GM19023 (cell line): ENCODE data around the gene USP17L22.
"Not testable (repeated sequence)": the region's sequence is repeated elsewhere in the genome, so short reads cannot be mapped to it uniquely, and the experiment has no call there.

Experiments used
- ATAC-seq: cut with Tn5 transposase; IDR thresholded peaks from one replicate; pipeline ENCODE4 v1.9.1; 2021; ENCODE audit warnings: mild to moderate bottlenecking, moderate library complexity; ENCODE audit not compliant: unreplicated experiment

Gene USP17L22, protein sequence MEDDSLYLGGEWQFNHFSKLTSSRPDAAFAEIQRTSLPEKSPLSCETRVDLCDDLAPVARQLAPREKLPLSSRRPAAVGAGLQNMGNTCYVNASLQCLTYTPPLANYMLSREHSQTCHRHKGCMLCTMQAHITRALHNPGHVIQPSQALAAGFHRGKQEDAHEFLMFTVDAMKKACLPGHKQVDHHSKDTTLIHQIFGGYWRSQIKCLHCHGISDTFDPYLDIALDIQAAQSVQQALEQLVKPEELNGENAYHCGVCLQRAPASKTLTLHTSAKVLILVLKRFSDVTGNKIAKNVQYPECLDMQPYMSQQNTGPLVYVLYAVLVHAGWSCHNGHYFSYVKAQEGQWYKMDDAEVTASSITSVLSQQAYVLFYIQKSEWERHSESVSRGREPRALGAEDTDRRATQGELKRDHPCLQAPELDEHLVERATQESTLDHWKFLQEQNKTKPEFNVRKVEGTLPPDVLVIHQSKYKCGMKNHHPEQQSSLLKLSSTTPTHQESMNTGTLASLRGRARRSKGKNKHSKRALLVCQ

DNA sequence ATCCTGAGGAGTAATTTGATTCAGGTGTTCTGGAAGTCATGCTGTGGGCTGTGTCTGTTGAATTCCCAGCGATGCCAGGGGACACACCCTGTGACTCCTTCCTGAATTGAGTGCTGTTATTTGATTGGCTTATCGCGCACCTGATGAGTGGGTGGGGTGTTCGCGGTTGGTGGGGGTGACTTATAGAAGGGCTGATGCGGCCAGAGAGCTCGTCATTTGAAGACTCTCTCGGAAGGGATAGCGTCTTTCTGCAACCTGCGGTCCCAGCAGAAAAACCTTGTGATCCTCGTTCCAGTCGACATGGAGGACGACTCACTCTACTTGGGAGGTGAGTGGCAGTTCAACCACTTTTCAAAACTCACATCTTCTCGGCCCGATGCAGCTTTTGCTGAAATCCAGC lies at the start of gene USP17L22:
Gene USP17L22 (plus strand): TSS at position 301 of the 400 bp plus-strand sequence. CDS start 0 bp downstream, at position 301.
- ATAC-seq, result not testable (repeated sequence)

DNA sequence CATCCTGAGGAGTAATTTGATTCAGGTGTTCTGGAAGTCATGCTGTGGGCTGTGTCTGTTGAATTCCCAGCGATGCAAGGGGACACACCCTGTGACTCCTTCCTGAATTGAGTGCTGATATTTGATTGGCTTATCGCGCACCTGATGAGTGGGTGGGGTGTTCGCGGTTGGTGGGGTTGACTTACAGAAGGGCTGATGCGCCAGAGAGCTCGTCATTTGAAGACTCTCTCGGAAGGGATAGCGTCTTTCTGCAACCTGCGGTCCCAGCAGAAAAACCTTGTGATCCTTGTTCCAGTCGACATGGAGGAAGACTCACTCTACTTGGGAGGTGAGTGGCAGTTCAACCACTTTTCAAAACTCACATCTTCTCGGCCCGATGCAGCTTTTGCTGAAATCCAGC lies 47.6 kb upstream of the USP17L22 start, which contains the start of gene USP17L12:
Gene USP17L12 (plus strand): TSS at position 301 of the 400 bp plus-strand sequence. CDS start 0 bp downstream, at position 301.
- not testable (repeated sequence) for ATAC-seq

DNA sequence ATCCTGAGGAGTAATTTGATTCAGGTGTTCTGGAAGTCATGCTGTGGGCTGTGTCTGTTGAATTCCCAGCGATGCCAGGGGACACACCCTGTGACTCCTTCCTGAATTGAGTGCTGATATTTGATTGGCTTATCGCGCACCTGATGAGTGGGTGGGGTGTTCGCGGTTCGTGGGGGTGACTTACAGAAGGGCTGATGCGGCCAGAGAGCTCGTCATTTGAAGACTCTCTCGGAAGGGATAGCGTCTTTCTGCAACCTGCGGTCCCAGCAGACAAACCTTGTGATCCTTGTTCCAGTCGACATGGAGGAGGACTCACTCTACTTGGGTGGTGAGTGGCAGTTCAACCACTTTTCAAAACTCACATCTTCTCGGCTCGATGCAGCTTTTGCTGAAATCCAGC lies 42.8 kb upstream of the USP17L22 start, which contains the start of gene USP17L13:
Gene USP17L13 (plus strand): TSS at position 301 of the 400 bp plus-strand sequence. CDS start 0 bp downstream, at position 301.
- not testable (repeated sequence) for ATAC-seq

DNA sequence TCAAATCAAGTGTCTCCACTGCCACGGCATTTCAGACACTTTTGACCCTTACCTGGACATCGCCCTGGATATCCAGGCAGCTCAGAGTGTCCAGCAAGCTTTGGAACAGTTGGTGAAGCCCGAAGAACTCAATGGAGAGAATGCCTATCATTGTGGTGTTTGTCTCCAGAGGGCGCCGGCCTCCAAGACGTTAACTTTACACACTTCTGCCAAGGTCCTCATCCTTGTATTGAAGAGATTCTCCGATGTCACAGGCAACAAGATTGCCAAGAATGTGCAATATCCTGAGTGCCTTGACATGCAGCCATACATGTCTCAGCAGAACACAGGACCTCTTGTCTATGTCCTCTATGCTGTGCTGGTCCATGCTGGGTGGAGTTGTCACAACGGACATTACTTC lies 37.2 kb upstream of the USP17L22 start:
- not testable (repeated sequence) for ATAC-seq

DNA sequence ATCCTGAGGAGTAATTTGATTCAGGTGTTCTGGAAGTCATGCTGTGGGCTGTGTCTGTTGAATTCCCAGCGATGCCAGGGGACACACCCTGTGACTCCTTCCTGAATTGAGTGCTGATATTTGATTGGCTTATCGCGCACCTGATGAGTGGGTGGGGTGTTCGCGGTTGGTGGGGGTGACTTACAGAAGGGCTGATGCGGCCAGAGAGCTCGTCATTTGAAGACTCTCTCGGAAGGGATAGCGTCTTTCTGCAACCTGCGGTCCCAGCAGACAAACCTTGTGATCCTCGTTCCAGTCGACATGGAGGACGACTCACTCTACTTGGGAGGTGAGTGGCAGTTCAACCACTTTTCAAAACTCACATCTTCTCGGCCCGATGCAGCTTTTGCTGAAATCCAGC lies 33.3 kb upstream of the USP17L22 start, which contains the start of gene USP17L15:
Gene USP17L15 (plus strand): TSS at position 301 of the 400 bp plus-strand sequence. CDS start 0 bp downstream, at position 301.
- ATAC-seq, result not testable (repeated sequence)

DNA sequence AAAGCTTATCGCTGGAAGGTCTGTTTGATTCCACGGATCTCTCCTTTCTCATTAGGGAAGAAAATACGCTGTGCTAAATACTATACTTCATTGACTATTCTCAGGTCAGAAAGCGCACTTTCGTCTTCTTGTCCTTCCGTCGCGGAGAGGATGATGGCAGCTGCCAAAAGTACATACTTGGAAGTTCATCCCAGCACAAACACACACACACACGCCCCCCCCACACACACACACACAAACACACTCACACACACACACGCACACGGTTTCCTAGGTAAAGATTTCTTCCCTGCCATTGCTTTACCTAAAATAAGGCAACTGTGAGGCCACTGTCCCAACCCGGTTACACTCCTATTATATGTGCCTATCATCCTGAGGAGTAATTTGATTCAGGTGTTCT lies 29.0 kb upstream of the USP17L22 start:
- ATAC-seq, result not testable (repeated sequence)

DNA sequence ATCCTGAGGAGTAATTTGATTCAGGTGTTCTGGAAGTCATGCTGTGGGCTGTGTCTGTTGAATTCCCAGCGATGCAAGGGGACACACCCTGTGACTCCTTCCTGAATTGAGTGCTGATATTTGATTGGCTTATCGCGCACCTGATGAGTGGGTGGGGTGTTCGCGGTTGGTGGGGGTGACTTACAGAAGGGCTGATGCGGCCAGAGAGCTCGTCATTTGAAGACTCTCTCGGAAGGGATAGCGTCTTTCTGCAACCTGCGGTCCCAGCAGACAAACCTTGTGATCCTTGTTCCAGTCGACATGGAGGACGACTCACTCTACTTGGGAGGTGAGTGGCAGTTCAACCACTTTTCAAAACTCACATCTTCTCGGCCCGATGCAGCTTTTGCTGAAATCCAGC lies 23.8 kb upstream of the USP17L22 start, which contains the start of gene USP17L17:
Gene USP17L17 (plus strand): TSS at position 301 of the 400 bp plus-strand sequence. CDS start 0 bp downstream, at position 301.
- not testable (repeated sequence) for ATAC-seq

DNA sequence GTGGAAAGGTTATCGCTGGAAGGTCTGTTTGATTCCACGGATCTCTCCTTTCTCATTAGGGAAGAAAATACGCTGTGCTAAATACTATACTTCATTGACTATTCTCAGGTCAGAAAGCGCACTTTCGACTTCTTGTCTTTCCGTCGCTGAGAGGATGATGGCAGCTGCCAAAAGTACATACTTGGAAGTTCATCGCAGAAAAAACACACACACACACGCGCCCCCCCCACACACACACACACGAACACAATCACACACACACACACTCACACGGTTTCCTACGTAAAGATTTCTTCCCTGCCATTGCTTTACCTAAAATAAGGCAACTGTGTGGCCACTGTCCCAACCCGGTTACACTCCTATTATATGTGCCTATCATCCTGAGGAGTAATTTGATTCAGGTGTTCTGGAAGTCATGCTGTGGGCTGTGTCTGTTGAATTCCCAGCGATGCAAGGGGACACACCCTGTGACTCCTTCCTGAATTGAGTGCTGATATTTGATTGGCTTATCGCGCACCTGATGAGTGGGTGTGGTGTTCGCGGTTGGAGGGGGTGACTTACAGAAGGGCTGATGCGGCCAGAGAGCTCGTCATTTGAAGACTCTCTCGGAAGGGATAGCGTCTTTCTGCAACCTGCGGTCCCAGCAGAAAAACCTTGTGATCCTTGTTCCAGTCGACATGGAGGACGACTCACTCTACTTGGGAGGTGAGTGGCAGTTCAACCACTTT lies 19.3 kb upstream of the USP17L22 start, which contains the start of gene USP17L18:
Gene USP17L18 (plus strand): TSS at position 678 of the 728 bp plus-strand sequence. CDS start 0 bp downstream, at position 678.
- not testable (repeated sequence) for ATAC-seq

DNA sequence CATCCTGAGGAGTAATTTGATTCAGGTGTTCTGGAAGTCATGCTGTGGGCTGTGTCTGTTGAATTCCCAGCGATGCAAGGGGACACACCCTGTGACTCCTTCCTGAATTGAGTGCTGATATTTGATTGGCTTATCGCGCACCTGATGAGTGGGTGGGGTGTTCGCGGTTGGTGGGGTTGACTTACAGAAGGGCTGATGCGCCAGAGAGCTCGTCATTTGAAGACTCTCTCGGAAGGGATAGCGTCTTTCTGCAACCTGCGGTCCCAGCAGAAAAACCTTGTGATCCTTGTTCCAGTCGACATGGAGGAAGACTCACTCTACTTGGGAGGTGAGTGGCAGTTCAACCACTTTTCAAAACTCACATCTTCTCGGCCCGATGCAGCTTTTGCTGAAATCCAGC lies 14.3 kb upstream of the USP17L22 start, which contains the start of gene USP17L19:
Gene USP17L19 (plus strand): TSS at position 301 of the 400 bp plus-strand sequence. CDS start 0 bp downstream, at position 301.
- not testable (repeated sequence) for ATAC-seq

DNA sequence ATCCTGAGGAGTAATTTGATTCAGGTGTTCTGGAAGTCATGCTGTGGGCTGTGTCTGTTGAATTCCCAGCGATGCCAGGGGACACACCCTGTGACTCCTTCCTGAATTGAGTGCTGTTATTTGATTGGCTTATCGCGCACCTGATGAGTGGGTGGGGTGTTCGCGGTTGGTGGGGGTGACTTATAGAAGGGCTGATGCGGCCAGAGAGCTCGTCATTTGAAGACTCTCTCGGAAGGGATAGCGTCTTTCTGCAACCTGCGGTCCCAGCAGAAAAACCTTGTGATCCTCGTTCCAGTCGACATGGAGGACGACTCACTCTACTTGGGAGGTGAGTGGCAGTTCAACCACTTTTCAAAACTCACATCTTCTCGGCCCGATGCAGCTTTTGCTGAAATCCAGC lies 9.6 kb upstream of the USP17L22 start, which contains the start of gene USP17L20:
Gene USP17L20 (plus strand): TSS at position 301 of the 400 bp plus-strand sequence. CDS start 0 bp downstream, at position 301.
- not testable (repeated sequence) for ATAC-seq

DNA sequence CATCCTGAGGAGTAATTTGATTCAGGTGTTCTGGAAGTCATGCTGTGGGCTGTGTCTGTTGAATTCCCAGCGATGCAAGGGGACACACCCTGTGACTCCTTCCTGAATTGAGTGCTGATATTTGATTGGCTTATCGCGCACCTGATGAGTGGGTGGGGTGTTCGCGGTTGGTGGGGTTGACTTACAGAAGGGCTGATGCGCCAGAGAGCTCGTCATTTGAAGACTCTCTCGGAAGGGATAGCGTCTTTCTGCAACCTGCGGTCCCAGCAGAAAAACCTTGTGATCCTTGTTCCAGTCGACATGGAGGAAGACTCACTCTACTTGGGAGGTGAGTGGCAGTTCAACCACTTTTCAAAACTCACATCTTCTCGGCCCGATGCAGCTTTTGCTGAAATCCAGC lies 4.8 kb upstream of the USP17L22 start, which contains the start of gene USP17L21:
Gene USP17L21 (plus strand): TSS at position 301 of the 400 bp plus-strand sequence. CDS start 0 bp downstream, at position 301.
- ATAC-seq, result not testable (repeated sequence)

DNA sequence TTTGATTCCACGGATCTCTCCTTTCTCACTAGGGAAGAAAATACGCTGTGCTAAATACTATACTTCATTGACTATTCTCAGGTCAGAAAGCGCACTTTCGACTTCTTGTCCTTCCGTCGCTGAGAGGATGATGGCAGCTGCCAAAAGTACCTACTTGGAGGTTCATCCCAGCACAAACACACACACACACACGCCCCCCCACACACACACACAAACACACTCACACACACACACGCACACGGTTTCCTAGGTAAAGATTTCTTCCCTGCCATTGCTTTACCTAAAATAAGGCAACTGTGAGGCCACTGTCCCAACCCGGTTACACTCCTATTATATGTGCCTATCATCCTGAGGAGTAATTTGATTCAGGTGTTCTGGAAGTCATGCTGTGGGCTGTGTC lies 4.3 kb downstream of the USP17L22 start:
- ATAC-seq, result not testable (repeated sequence)
